Endodermal cell (in vitro differentiated cells): Measurements from ENCODE around the gene GPR155. TPM values are rescaled to one million over a fixed set of nuclear protein-coding genes. Genes with fewer than 3 reads are reported as not detected.
"Not testable (repeated sequence)": the region's sequence is repeated elsewhere in the genome, so short reads cannot be mapped to it uniquely, and the experiment has no call there.

Source experiments
- DNase-seq: peaks from one replicate; pipeline ENCODE4 v3.0.0-alpha.2; 2017
- H3K27ac ChIP-seq: 2 replicates; pipeline ENCODE4 v1.5.1; 2013; ENCODE audit warnings: mild to moderate bottlenecking, low read depth, low read length, moderate library complexity
- H3K27me3 ChIP-seq: 2 replicates; pipeline ENCODE4 v1.6.1; 2013; ENCODE audit warnings: mild to moderate bottlenecking, low read length, moderate library complexity; ENCODE audit not compliant: insufficient read depth, control insufficient read depth, poor library complexity, severe bottlenecking
- H3K36me3 ChIP-seq: 2 replicates; pipeline ENCODE4 v1.7.0; 2013; ENCODE audit warnings: mild to moderate bottlenecking, low read length, moderate library complexity; ENCODE audit not compliant: control insufficient read depth, insufficient read depth
- H3K4me1 ChIP-seq: one replicate; pipeline ENCODE4 v1.7.0; 2013; ENCODE audit warnings: low read length; ENCODE audit not compliant: control insufficient read depth, insufficient read depth
- H3K4me3 ChIP-seq: 2 replicates; pipeline ENCODE4 v1.5.1; 2013; ENCODE audit warnings: mild to moderate bottlenecking, low read length, moderate library complexity
- H3K9ac ChIP-seq: 2 replicates; pipeline ENCODE4 v1.6.1; 2013; ENCODE audit warnings: mild to moderate bottlenecking, low read length, moderate library complexity; ENCODE audit not compliant: poor library complexity, severe bottlenecking; ENCODE audit errors: extremely low read depth
- H3K9me3 ChIP-seq: 2 replicates; pipeline ENCODE4 v1.6.1; 2013; ENCODE audit warnings: mild to moderate bottlenecking, low read length, moderate library complexity; ENCODE audit not compliant: control insufficient read depth
- H3K27ac Mint-ChIP-seq: 2 replicates; pipeline ENCODE4 v1.8.0; 2020; ENCODE audit warnings: mixed read lengths
- H3K27me3 Mint-ChIP-seq: 2 replicates; pipeline ENCODE4 v1.8.0; 2021; ENCODE audit warnings: mild to moderate bottlenecking, mixed read lengths; ENCODE audit not compliant: insufficient read depth
- H3K36me3 Mint-ChIP-seq: 2 replicates; pipeline ENCODE4 v1.8.0; 2020; ENCODE audit warnings: low read depth, mixed read lengths
- H3K4me1 Mint-ChIP-seq: 2 replicates; pipeline ENCODE4 v1.8.0; 2020; ENCODE audit warnings: mixed read lengths
- H3K4me3 Mint-ChIP-seq: 2 replicates; pipeline ENCODE4 v1.8.0; 2020; ENCODE audit warnings: mild to moderate bottlenecking, moderate library complexity, mixed read lengths
- H3K9me3 Mint-ChIP-seq: 2 replicates; pipeline ENCODE4 v1.8.0; 2020; ENCODE audit warnings: mild to moderate bottlenecking, mixed read lengths
- WGBS, 2 experiments: methylation state at CpG; one replicate each; pipeline versions ENCODE4 v1.1.5 to v1.1.7; 2013; ENCODE audit warnings: missing lambda C conversion rate in 2 of 2, mixed read lengths in 1 of 2; ENCODE audit not compliant: insufficient coverage in 1 of 2, insufficient read length in 1 of 2; 5-methylcytosine and 5-hydroxymethylcytosine counted together
- total RNA-seq, 2 donors: library from RNA; stranded (reverse); fragmentation: NEBNext Ultra II Directional in 1 of 2; extraction: Animal tissue kit (Norgen Biotek cat#: 25700) in 1 of 2; gene quantifications; 2 replicates in 1 of 2; 3 replicates in 1 of 2; pipeline ENCODE4 v1.2.1, GENCODE V29; 2021
- TF ChIP-seq, protein P1 (sequence below): fragments of 200-600 bp; sonication (generic); conservative IDR thresholded peaks from 2 replicates; pipeline ENCODE4 v1.5.0; 2021; ENCODE audit warnings: antibody characterized with exemption, mild to moderate bottlenecking

GPR155 gene
- total RNA-seq, 2 donors from 2014 or later: 0.22 to 0.88 TPM

DNA sequence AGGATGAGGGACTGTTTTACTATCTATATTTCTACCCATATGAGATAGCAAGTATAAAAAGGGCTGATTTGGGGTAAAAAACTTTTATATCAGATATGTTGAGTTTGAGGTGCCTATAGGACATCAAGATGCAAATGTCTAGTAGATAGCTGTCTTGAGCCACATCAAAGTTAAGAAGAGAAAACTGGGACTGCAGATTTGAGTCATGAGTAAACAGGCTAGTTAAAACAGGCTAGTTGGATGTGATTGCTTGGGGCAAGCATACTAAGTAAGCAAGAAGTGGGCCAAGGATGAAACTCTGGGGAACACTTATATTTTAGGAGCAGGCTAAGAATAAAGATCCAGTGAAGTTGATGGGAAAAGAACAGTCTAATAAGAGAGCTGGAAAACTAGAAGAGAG, 94.1 kb downstream of the GPR155 start:
- Mint-ChIP-seq H3K9me3 (no peaks in the 10 kb centered on the region), H3K4me1 (peaks cover 8% of the 10 kb centered on the region), H3K4me3 (no peak overlapping the region), H3K27ac (no peak overlapping the region), H3K36me3 (peaks cover 40% of the 10 kb centered on the region), H3K27me3 (peaks cover under 1% of the 10 kb centered on the region)
- no peak for DNase-seq
- Histone ChIP-seq H3K27ac (no peak overlapping the region), H3K9me3 (no peaks in the 10 kb centered on the region), H3K36me3 (peaks cover 21% of the 10 kb centered on the region), H3K9ac (no peak overlapping the region), H3K4me3 (no peak overlapping the region), H3K4me1 (peaks cover 4% of the 10 kb centered on the region), H3K27me3 (no peaks in the 10 kb centered on the region)
- TF ChIP-seq, protein P1, sequence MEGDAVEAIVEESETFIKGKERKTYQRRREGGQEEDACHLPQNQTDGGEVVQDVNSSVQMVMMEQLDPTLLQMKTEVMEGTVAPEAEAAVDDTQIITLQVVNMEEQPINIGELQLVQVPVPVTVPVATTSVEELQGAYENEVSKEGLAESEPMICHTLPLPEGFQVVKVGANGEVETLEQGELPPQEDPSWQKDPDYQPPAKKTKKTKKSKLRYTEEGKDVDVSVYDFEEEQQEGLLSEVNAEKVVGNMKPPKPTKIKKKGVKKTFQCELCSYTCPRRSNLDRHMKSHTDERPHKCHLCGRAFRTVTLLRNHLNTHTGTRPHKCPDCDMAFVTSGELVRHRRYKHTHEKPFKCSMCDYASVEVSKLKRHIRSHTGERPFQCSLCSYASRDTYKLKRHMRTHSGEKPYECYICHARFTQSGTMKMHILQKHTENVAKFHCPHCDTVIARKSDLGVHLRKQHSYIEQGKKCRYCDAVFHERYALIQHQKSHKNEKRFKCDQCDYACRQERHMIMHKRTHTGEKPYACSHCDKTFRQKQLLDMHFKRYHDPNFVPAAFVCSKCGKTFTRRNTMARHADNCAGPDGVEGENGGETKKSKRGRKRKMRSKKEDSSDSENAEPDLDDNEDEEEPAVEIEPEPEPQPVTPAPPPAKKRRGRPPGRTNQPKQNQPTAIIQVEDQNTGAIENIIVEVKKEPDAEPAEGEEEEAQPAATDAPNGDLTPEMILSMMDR: no peak

DNA sequence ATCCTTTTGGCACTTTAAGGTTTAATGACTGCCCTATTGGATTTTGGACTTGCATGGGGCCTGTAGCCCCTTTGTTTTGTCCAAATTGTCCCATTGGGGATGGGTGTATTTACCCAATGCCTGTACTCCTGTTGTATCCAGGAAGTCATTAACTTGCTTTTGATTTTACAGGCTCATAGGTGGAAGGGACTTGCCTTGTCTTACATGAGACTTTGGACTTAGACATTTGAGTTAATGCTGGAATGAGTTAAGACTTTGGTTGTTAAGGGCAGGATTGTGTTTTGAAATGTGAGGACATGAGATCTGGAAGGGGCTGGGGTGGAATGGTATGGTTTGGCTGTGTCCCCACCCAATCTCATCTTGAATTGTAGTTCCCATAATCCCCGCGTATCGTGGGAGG, 96.5 kb downstream of the GPR155 start:
- H3K27me3 ChIP-seq, H3K9me3 ChIP-seq, H3K4me1 ChIP-seq, H3K27me3 Mint-ChIP-seq, H3K4me3 ChIP-seq, H3K27ac ChIP-seq, H3K4me3 Mint-ChIP-seq, H3K9me3 Mint-ChIP-seq, DNase-seq, H3K4me1 Mint-ChIP-seq, H3K27ac Mint-ChIP-seq, H3K9ac ChIP-seq: not testable (repeated sequence)
- peaks cover 39% of the 10 kb centered on the region for H3K36me3 ChIP-seq
- WGBS, 2 experiments: 100% methylated on average over 3 of the region's 3 CpGs
- peaks cover 54% of the 10 kb centered on the region for H3K36me3 Mint-ChIP-seq

DNA sequence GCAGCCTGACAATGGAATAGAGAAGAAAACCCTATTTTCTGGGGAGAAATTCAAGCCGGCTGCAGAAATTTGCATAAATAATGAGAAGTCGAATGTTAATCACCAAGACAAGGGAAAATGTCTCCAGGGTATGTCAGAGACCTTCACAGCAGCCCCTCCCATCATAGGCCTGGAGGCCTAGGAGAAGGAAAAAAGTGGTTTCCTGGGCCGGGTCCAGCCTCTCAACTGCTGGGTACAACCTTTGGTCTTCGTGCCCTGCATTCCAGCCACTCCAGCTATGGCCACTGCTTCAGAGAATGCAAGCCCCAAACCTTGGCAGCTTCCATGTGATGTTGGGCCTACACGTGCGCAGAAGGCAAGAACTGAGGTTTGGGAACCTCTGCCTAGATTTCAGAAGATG, 97.3 kb downstream of the GPR155 start:
- H3K4me1 Mint-ChIP-seq: peaks cover 4% of the 10 kb centered on the region
- Histone ChIP-seq H3K9me3 (no peaks in the 10 kb centered on the region), H3K4me3 (no peak overlapping the region), H3K27me3 (no peaks in the 10 kb centered on the region), H3K4me1 (peaks cover 4% of the 10 kb centered on the region), H3K36me3 (peaks cover 41% of the 10 kb centered on the region), H3K27ac (no peak overlapping the region), H3K9ac (no peak overlapping the region)
- no peaks in the 10 kb centered on the region for H3K9me3 Mint-ChIP-seq
- H3K27me3 Mint-ChIP-seq: no peaks in the 10 kb centered on the region
- H3K36me3 Mint-ChIP-seq: peaks cover 56% of the 10 kb centered on the region
- no peak overlapping the region for H3K27ac Mint-ChIP-seq
- DNase-seq: no peak
- no peak overlapping the region for H3K4me3 Mint-ChIP-seq
- 91 to 96% methylated on average over 5 to 6 of the region's 6 CpGs for WGBS, 2 experiments
- TF ChIP-seq, protein P1: no peak

DNA sequence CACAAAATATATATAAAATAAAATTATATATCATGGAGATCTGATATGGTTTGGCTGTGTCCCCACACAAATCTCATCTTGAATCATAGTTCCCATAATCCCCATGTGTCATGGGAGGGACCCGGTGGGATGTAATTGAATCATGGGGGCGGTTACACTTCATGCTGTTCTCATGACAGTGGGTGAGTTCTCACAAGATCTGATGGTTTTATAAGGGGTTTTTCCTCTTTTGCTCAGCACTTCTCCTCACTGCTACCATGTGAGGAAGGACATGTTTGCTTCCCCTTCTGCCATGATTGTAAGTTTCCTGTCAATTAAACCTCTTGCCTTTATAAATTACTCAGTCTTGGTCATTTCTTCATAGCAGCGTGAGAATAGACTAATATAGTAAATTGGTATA, 98.1 kb downstream of the GPR155 start:
- not testable (repeated sequence) for H3K4me1 Mint-ChIP-seq, H3K9ac ChIP-seq, H3K4me1 ChIP-seq, H3K9me3 ChIP-seq, H3K9me3 Mint-ChIP-seq, H3K27ac Mint-ChIP-seq, H3K4me3 Mint-ChIP-seq, DNase-seq, H3K27me3 ChIP-seq, H3K27me3 Mint-ChIP-seq, H3K27ac ChIP-seq, H3K4me3 ChIP-seq
- 88 to 98% methylated on average over 1 to 3 of the region's 3 CpGs for WGBS, 2 experiments
- H3K36me3 Mint-ChIP-seq: peaks cover 60% of the 10 kb centered on the region
- peaks cover 41% of the 10 kb centered on the region for H3K36me3 ChIP-seq
